OCI-LY1 (cell line): ENCODE data around the gene OLFM1.

ENCODE experiments used
- EZH2 ChIP-seq: fragments of 200-600 bp; sonication (generic), shearing (Covaris generic); IDR thresholded peaks from 2 replicates; pipeline ENCODE4 v1.8.0; 2017; ENCODE audit warnings: borderline replicate concordance, mixed run types, mild to moderate bottlenecking, antibody characterized with exemption, low read length, moderate library complexity, mixed read lengths
- TF ChIP-seq, protein P1 (sequence below): fragments of 200-600 bp; sonication (generic), shearing (Covaris generic); IDR thresholded peaks from 2 replicates; pipeline ENCODE4 v1.5.1; 2017; ENCODE audit warnings: mild to moderate bottlenecking, antibody characterized with exemption, low read length, moderate library complexity, mixed read lengths

DNA sequence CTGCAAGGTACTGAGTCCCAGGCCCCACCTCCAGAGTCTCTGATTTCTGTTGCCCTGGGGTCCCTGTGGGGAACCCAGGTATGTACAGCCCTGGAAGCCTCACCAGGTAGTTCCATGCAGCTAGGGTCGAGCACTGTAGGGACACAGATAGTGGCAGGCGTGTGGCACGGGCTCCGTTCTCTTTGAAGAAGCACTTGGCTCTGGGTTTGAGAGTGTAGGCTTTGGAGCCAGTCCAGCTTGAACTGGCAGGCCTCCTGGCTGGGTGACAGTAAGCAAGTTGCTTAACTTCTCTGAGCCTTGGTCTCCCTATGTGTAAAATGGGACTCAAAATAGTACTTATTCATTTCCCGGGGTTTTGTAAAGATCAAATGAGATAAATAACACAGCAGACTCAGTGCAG, 5.6 kb downstream of the OLFM1 start:
- TF ChIP-seq, protein P1, sequence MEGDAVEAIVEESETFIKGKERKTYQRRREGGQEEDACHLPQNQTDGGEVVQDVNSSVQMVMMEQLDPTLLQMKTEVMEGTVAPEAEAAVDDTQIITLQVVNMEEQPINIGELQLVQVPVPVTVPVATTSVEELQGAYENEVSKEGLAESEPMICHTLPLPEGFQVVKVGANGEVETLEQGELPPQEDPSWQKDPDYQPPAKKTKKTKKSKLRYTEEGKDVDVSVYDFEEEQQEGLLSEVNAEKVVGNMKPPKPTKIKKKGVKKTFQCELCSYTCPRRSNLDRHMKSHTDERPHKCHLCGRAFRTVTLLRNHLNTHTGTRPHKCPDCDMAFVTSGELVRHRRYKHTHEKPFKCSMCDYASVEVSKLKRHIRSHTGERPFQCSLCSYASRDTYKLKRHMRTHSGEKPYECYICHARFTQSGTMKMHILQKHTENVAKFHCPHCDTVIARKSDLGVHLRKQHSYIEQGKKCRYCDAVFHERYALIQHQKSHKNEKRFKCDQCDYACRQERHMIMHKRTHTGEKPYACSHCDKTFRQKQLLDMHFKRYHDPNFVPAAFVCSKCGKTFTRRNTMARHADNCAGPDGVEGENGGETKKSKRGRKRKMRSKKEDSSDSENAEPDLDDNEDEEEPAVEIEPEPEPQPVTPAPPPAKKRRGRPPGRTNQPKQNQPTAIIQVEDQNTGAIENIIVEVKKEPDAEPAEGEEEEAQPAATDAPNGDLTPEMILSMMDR, result no peak
- no peak for TF ChIP-seq EZH2
